RWPE1 (cell line): ENCODE measurements around the gene TENT5A.

ENCODE experiments used
- CTCF ChIA-PET: fragments of 350-600 bp; sonication (Branson Sonifier 250); formaldehyde crosslinking; extraction: SDS; loops from one replicate; lab custom pipeline; 2021; lab: Yijun Ruan, JAX
- POLR2A ChIA-PET: fragments of 400-600 bp; formaldehyde crosslinking; extraction: SDS; loops from one replicate; lab custom pipeline; 2020; ENCODE audit warnings: antibody characterized with exemption; ENCODE audit not compliant: low non-redundant PET; lab: Yijun Ruan, JAX
- DNase-seq: peaks from one replicate; pipeline ENCODE4 v3.0.0; 2012; ENCODE audit warnings: low spot score
- H3K27ac ChIP-seq: fragments of 450-650 bp; 2 replicates; pipeline ENCODE4 v1.5.1; 2017
- CTCF ChIP-seq: fragments of 450-650 bp; conservative IDR thresholded peaks from 2 replicates; pipeline ENCODE4 v1.5.1; 2017; ENCODE audit warnings: low read depth, mild to moderate bottlenecking

The TENT5A gene

GRCh38 chr6:81734081-81734480 is 18.4 kb downstream of the TENT5A start:
- ChIA-PET POLR2A (no interaction called here), CTCF (interaction anchor here (0.6 to 0.7 kb wide), 2 partner anchors 292 to 769 kb away, joined by 3 to 4 read pairs; no protein-coding TSS in a partner anchor)
- TF ChIP-seq CTCF: no peak
- no peak overlapping the region for H3K27ac ChIP-seq
- no peak for DNase-seq

GRCh38 chr6:81731814-81732213 is 20.7 kb downstream of the TENT5A start:
- no peak for DNase-seq
- H3K27ac ChIP-seq: no peak overlapping the region
- ChIA-PET CTCF (no interaction called here), POLR2A (no interaction called here)
- TF ChIP-seq CTCF: no peak

GRCh38 chr6:81727876-81728517 is 24.5 kb downstream of the TENT5A start:
- POLR2A ChIA-PET: no interaction called here
- no peak for TF ChIP-seq CTCF
- H3K27ac ChIP-seq: no peak overlapping the region
- no peak for DNase-seq
- CTCF ChIA-PET: no interaction called here

GRCh38 chr6:81725127-81725526 is 27.4 kb downstream of the TENT5A start:
- CTCF ChIA-PET: no interaction called here
- H3K27ac ChIP-seq: no peak overlapping the region
- POLR2A ChIA-PET: no interaction called here
- no peak for TF ChIP-seq CTCF
- DNase-seq: no peak

GRCh38 chr6:81722506-81723223 is 29.8 kb downstream of the TENT5A start:
- DNase-seq: no peak
- ChIA-PET POLR2A (no interaction called here), CTCF (interaction anchor here (0.6 kb wide), 1 partner anchor 19 kb away, joined by 4 read pairs; no protein-coding TSS in a partner anchor)
- no peak for TF ChIP-seq CTCF
- H3K27ac ChIP-seq: no peak overlapping the region

GRCh38 chr6:81720427-81720826 is 32.1 kb downstream of the TENT5A start:
- no peak for DNase-seq
- ChIA-PET CTCF (no interaction called here), POLR2A (no interaction called here)
- no peak for TF ChIP-seq CTCF
- H3K27ac ChIP-seq: no peak overlapping the region
